IPS-15b (cell line): ENCODE results near the gene HIPK1.
"Not testable (repeated sequence)": the region's sequence is repeated elsewhere in the genome, so short reads cannot be mapped to it uniquely, and the experiment has no call there.

Experiments used
- H3K27me3 ChIP-seq: one replicate; pipeline ENCODE4 v1.6.1; 2013; ENCODE audit warnings: low read length; ENCODE audit not compliant: control insufficient read depth, insufficient read depth
- H3K36me3 ChIP-seq: one replicate; pipeline ENCODE4 v1.6.1; 2013; ENCODE audit warnings: low read length; ENCODE audit not compliant: control insufficient read depth, insufficient read depth
- H3K4me1 ChIP-seq: one replicate; pipeline ENCODE4 v1.6.1; 2013; ENCODE audit warnings: mild to moderate bottlenecking, low read length; ENCODE audit not compliant: control insufficient read depth, insufficient read depth
- H3K4me3 ChIP-seq: one replicate; pipeline ENCODE4 v1.5.1; 2013; ENCODE audit warnings: low read depth, low read length
- H3K9ac ChIP-seq: one replicate; pipeline ENCODE4 v1.6.1; 2013; ENCODE audit warnings: low read depth, mild to moderate bottlenecking, low read length
- H3K9me3 ChIP-seq: one replicate; pipeline ENCODE4 v1.6.1; 2013; ENCODE audit warnings: mild to moderate bottlenecking, low read length; ENCODE audit not compliant: control insufficient read depth, insufficient read depth

The HIPK1 gene

GRCh38 chr1:113990961-113991360, 61.8 kb downstream of the HIPK1 start:
- Histone ChIP-seq H3K4me3 (no peak overlapping the region), H3K4me1 (no peaks in the 10 kb centered on the region), H3K27me3 (no peaks in the 10 kb centered on the region), H3K9ac (no peak overlapping the region), H3K9me3 (peaks cover 10% of the 10 kb centered on the region), H3K36me3 (no peaks in the 10 kb centered on the region)

- Histone ChIP-seq H3K4me3 (no peak overlapping the region), H3K27me3 (no peaks in the 10 kb centered on the region), H3K4me1 (no peaks in the 10 kb centered on the region), H3K9me3 (peaks cover 10% of the 10 kb centered on the region), H3K9ac (no peak overlapping the region), H3K36me3 (no peaks in the 10 kb centered on the region)
Measured at GRCh38 chr1:113991467-113991997, 62.4 kb downstream of the HIPK1 start.

GRCh38 chr1:113993072-113993471, 63.9 kb downstream of the HIPK1 start:
- no peaks in the 10 kb centered on the region for H3K4me1 ChIP-seq
- no peak overlapping the region for H3K9ac ChIP-seq
- no peaks in the 10 kb centered on the region for H3K27me3 ChIP-seq

GRCh38 chr1:113993766-113994165, 64.6 kb downstream of the HIPK1 start:
- peaks cover 10% of the 10 kb centered on the region for H3K9me3 ChIP-seq
- H3K9ac ChIP-seq: no peak overlapping the region
- H3K36me3 ChIP-seq: no peaks in the 10 kb centered on the region
- no peaks in the 10 kb centered on the region for H3K27me3 ChIP-seq
- H3K4me3 ChIP-seq: no peak overlapping the region
- H3K4me1 ChIP-seq: no peaks in the 10 kb centered on the region

More at GRCh38 chr1:113993072-113993471, 63.9 kb downstream of the HIPK1 start:
- H3K9me3 ChIP-seq: peaks cover 10% of the 10 kb centered on the region
- H3K36me3 ChIP-seq: no peaks in the 10 kb centered on the region
- H3K4me3 ChIP-seq: no peak overlapping the region

- no peaks in the 10 kb centered on the region for H3K4me1 ChIP-seq
- H3K9me3 ChIP-seq: peaks cover 10% of the 10 kb centered on the region
- H3K9ac ChIP-seq: no peak overlapping the region
- H3K27me3 ChIP-seq: no peaks in the 10 kb centered on the region
- no peak overlapping the region for H3K4me3 ChIP-seq
- H3K36me3 ChIP-seq: no peaks in the 10 kb centered on the region
Measured at GRCh38 chr1:113995382-113995781, 66.3 kb downstream of the HIPK1 start.

- no peaks in the 10 kb centered on the region for H3K27me3 ChIP-seq
- H3K9ac ChIP-seq: no peak overlapping the region
- peaks cover 11% of the 10 kb centered on the region for H3K4me1 ChIP-seq
- no peak overlapping the region for H3K4me3 ChIP-seq
- no peaks in the 10 kb centered on the region for H3K36me3 ChIP-seq
- peaks cover 10% of the 10 kb centered on the region for H3K9me3 ChIP-seq
Measured at GRCh38 chr1:113998361-113998760, 69.2 kb downstream of the HIPK1 start.

GRCh38 chr1:113999233-113999632, 70.1 kb downstream of the HIPK1 start:
- Histone ChIP-seq H3K27me3 (no peaks in the 10 kb centered on the region), H3K9ac (no peak overlapping the region), H3K4me1 (peaks cover 13% of the 10 kb centered on the region), H3K4me3 (no peak overlapping the region), H3K36me3 (no peaks in the 10 kb centered on the region), H3K9me3 (peaks cover 10% of the 10 kb centered on the region)

GRCh38 chr1:113999799-114000198, 70.7 kb downstream of the HIPK1 start:
- H3K9me3 ChIP-seq: peaks cover 9% of the 10 kb centered on the region
- H3K4me3 ChIP-seq: no peak overlapping the region
- H3K27me3 ChIP-seq: no peaks in the 10 kb centered on the region
- H3K4me1 ChIP-seq: peaks cover 13% of the 10 kb centered on the region
- no peak overlapping the region for H3K9ac ChIP-seq
- no peaks in the 10 kb centered on the region for H3K36me3 ChIP-seq

- Histone ChIP-seq H3K4me3 (no peak overlapping the region), H3K4me1 (peaks cover 13% of the 10 kb centered on the region), H3K9me3 (peaks cover 6% of the 10 kb centered on the region), H3K9ac (no peak overlapping the region), H3K27me3 (no peaks in the 10 kb centered on the region), H3K36me3 (no peaks in the 10 kb centered on the region)
Measured at GRCh38 chr1:114000406-114000805, 71.3 kb downstream of the HIPK1 start.

GRCh38 chr1:114002492-114003239, 73.5 kb downstream of the HIPK1 start:
- Histone ChIP-seq H3K36me3 (no peaks in the 10 kb centered on the region), H3K9me3 (peaks cover 3% of the 10 kb centered on the region), H3K27me3 (no peaks in the 10 kb centered on the region), H3K9ac (peak overlapping the region; percentile 8), H3K4me1 (peaks cover 13% of the 10 kb centered on the region), H3K4me3 (no peak overlapping the region)

GRCh38 chr1:114003431-114003830, 74.3 kb downstream of the HIPK1 start:
- Histone ChIP-seq H3K9me3 (peaks cover 3% of the 10 kb centered on the region), H3K27me3 (no peaks in the 10 kb centered on the region), H3K9ac (no peak overlapping the region), H3K4me1 (peaks cover 13% of the 10 kb centered on the region), H3K4me3 (no peak overlapping the region), H3K36me3 (no peaks in the 10 kb centered on the region)

- not testable (repeated sequence) for H3K9me3 ChIP-seq, H3K36me3 ChIP-seq, H3K9ac ChIP-seq, H3K4me3 ChIP-seq, H3K27me3 ChIP-seq
- H3K4me1 ChIP-seq: peaks cover 16% of the 10 kb centered on the region
Measured at GRCh38 chr1:114006825-114007224, 77.7 kb downstream of the HIPK1 start.
